Measurements from ENCODE around the gene NFKBIL1.

NFKBIL1 gene

DNA sequence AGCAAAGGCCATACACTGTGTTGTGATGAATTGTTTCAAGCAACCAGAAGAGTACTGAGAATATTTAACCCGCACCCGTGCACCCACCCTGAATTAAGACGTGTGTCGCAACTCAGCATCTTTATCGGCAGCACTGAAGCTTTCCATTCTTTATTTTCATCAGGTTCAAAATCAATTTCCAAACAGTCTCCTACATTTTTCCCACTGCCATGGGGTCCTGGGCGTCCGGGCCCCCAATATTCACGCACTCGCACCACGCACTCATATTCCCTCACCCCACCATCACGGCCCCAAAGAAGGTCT is 33.0 kb downstream of the NFKBIL1 start:
- Histone ChIP-seq H3K9me3 (ENCODE audit: insufficient read depth, low read length) (no peaks in the 10 kb centered on the region), H3K4me2 (ENCODE audit: low read length) (peak overlapping the region; percentile 100), H3K79me2 (ENCODE audit: low read length) (peaks cover 82% of the 10 kb centered on the region), H3K27me3 (ENCODE audit: low read depth, low read length) (no peaks in the 10 kb centered on the region), H3K4me1 (ENCODE audit: low read length) (peaks cover 46% of the 10 kb centered on the region), H3K27ac (ENCODE audit: low read length) (peak overlapping the region; percentile 100), H2AFZ (ENCODE audit: low read depth, low read length) (no peak overlapping the region), H3K4me3 (ENCODE audit: low read length) (peak overlapping the region; percentile 98), H3K9ac (ENCODE audit: low read length) (peak overlapping the region; percentile 94), H3K36me3 (replicated peaks; ENCODE audit: low read depth, low read length) (peaks cover 46% of the 10 kb centered on the region), H4K20me1 (ENCODE audit: insufficient read depth, low read length) (peaks cover 26% of the 10 kb centered on the region)
- TF ChIP-seq, protein P1, sequence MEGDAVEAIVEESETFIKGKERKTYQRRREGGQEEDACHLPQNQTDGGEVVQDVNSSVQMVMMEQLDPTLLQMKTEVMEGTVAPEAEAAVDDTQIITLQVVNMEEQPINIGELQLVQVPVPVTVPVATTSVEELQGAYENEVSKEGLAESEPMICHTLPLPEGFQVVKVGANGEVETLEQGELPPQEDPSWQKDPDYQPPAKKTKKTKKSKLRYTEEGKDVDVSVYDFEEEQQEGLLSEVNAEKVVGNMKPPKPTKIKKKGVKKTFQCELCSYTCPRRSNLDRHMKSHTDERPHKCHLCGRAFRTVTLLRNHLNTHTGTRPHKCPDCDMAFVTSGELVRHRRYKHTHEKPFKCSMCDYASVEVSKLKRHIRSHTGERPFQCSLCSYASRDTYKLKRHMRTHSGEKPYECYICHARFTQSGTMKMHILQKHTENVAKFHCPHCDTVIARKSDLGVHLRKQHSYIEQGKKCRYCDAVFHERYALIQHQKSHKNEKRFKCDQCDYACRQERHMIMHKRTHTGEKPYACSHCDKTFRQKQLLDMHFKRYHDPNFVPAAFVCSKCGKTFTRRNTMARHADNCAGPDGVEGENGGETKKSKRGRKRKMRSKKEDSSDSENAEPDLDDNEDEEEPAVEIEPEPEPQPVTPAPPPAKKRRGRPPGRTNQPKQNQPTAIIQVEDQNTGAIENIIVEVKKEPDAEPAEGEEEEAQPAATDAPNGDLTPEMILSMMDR (IDR thresholded peaks at IDR 0.05; ENCODE audit: low read depth, low read length) = no peak
- no peak for TF ChIP-seq EZH2phosphoT487 (IDR thresholded peaks at IDR 0.05; ENCODE audit: low read depth)

DNA sequence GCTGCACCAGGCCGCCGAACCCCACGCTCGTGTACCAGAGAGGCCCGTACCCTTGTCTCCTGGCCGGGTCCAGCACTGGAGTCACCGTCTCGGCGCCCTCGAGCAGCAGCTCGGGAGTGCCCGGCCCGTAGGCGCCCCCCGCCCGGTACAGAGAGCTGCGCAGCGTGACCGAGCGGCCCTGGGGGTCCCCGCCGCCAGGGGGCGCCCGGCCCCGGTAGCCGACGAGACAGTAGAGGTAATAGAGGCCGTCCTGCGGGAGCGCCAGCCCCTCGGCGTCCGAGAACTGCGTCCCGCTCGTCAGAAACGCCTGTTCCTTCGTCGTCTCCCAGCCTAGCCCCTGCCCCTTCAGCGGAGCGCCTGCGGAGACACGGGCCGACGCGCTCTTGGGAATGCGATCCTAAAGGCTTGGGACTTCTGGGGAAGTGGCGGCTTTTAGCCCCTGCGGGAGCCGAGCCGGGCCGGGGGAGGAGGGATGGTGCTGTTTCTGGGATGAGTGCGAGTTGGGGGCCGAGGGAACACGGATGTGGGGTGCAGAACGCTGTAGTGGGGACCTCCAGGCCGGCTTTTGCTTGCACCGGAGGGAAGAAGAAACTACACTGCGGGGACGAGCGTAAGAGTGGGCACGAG is 33.5 kb downstream of the NFKBIL1 start:
- Histone ChIP-seq H4K20me1 (ENCODE audit: insufficient read depth, low read length) (peaks cover 24% of the 10 kb centered on the region), H3K4me2 (ENCODE audit: low read length) (peak overlapping the region; percentile 100), H3K4me3 (ENCODE audit: low read length) (peak overlapping the region; percentile 98), H3K27ac (ENCODE audit: low read length) (peak overlapping the region; percentile 100), H3K79me2 (ENCODE audit: low read length) (peaks cover 76% of the 10 kb centered on the region), H3K9me3 (ENCODE audit: insufficient read depth, low read length) (no peaks in the 10 kb centered on the region), H3K9ac (ENCODE audit: low read length) (peak overlapping the region; percentile 94), H3K36me3 (replicated peaks; ENCODE audit: low read depth, low read length) (peaks cover 41% of the 10 kb centered on the region), H2AFZ (ENCODE audit: low read depth, low read length) (no peak overlapping the region), H3K4me1 (ENCODE audit: low read length) (peaks cover 51% of the 10 kb centered on the region), H3K27me3 (ENCODE audit: low read depth, low read length) (no peaks in the 10 kb centered on the region)
- no peak for TF ChIP-seq EZH2phosphoT487 (IDR thresholded peaks at IDR 0.05; ENCODE audit: low read depth)
- TF ChIP-seq, protein P1 (IDR thresholded peaks at IDR 0.05; ENCODE audit: low read depth, low read length) = peak; percentile 74

GRCh38 chr6:31581434-31582229 is 34.2 kb downstream of the NFKBIL1 start:
- Histone ChIP-seq H3K79me2 (ENCODE audit: low read length) (peaks cover 69% of the 10 kb centered on the region), H3K4me3 (ENCODE audit: low read length) (peak overlapping the region; percentile 98), H3K4me2 (ENCODE audit: low read length) (peak overlapping the region; percentile 100), H3K9ac (ENCODE audit: low read length) (peak overlapping the region; percentile 94), H3K4me1 (ENCODE audit: low read length) (peaks cover 58% of the 10 kb centered on the region), H3K36me3 (replicated peaks; ENCODE audit: low read depth, low read length) (peaks cover 34% of the 10 kb centered on the region), H3K27ac (ENCODE audit: low read length) (peak overlapping the region; percentile 100), H2AFZ (ENCODE audit: low read depth, low read length) (no peak overlapping the region), H4K20me1 (ENCODE audit: insufficient read depth, low read length) (peaks cover 17% of the 10 kb centered on the region), H3K9me3 (ENCODE audit: insufficient read depth, low read length) (no peaks in the 10 kb centered on the region), H3K27me3 (ENCODE audit: low read depth, low read length) (no peaks in the 10 kb centered on the region)
- TF ChIP-seq, protein P1 (IDR thresholded peaks at IDR 0.05; ENCODE audit: low read depth, low read length) = no peak
- TF ChIP-seq EZH2phosphoT487 (IDR thresholded peaks at IDR 0.05; ENCODE audit: low read depth) = no peak

DNA sequence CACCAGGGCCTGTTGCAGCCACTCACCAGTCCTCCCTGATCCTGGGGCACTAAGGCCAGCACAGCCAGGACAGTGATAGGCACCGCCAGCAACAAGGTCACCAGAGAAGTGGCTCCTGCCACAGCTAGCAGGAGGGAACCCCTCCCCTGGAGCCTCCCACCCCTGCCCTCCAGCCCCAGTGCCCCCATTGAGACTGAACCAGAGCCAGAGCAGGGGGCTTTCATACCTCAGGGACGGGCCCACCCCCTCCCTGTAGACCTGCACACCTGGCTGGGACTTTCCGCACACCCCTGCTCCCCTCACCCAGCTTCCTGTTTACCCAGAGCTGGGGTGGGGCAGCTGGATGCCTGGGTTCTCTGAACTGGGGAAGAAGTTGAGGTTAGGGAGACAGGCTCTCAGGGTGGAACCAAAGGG is 34.8 kb downstream of the NFKBIL1 start, which contains the start of gene LTB:
Gene LTB, minus strand, starts transcription at position 195 of the 414 bp plus-strand sequence. Its CDS starts 7 bp downstream, at position 188.
- H3K4me3 ChIP-seq (ENCODE audit: low read length) = peak within 1 kb of the TSS; percentile 98
- TF ChIP-seq, protein P1 (IDR thresholded peaks at IDR 0.05; ENCODE audit: low read depth, low read length) = no peak
- no peak for TF ChIP-seq EZH2phosphoT487 (IDR thresholded peaks at IDR 0.05; ENCODE audit: low read depth)
- peak within 1 kb of the TSS; percentile 94 for H3K9ac ChIP-seq (ENCODE audit: low read length)
- H3K4me2 ChIP-seq (ENCODE audit: low read length) = peak within 1 kb of the TSS; percentile 100
- H3K27me3 ChIP-seq (ENCODE audit: low read depth, low read length) = no peaks in the 10 kb centered on the region
- peak within 1 kb of the TSS; percentile 100 for H3K27ac ChIP-seq (ENCODE audit: low read length)
- H4K20me1 ChIP-seq (ENCODE audit: insufficient read depth, low read length) = peaks cover 11% of the 10 kb centered on the region
- H3K9me3 ChIP-seq (ENCODE audit: insufficient read depth, low read length) = no peaks in the 10 kb centered on the region
- H3K79me2 ChIP-seq (ENCODE audit: low read length) = peaks cover 63% of the 10 kb centered on the region
- H3K4me1 ChIP-seq (ENCODE audit: low read length) = peaks cover 64% of the 10 kb centered on the region
- no peak within 1 kb of the TSS for H2AFZ ChIP-seq (ENCODE audit: low read depth, low read length)
- H3K36me3 ChIP-seq (replicated peaks; ENCODE audit: low read depth, low read length) = peaks cover 28% of the 10 kb centered on the region

All from OCI-LY3 (cell line).